GM18520 (cell line): ENCODE results near the gene RAB3GAP1.

ENCODE experiments used
- ATAC-seq: cut with Tn5 transposase; IDR thresholded peaks from one replicate; pipeline ENCODE4 v1.9.1; 2021; ENCODE audit not compliant: unreplicated experiment

Gene RAB3GAP1

DNA sequence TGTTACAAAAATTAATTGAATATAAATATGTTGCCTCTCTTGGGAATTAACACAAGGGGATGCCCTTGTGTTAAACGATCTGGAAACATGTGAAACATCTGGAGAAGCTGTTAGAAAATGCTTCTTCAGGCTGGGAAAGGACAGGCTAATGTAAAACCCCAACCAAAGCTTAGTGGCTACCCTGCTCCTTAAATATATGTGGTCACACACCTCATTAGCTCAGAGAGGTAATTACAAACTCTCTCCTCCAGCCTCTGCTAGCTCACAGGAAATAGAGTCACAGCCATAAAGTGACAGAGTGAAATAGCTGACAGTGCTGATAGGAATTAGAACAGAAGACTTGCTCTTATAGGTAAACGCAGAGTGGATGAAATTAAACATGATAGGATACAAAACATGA lies 155.9 kb downstream of the RAB3GAP1 start:
- no peak for ATAC-seq

GRCh38 chr2:135212757-135213156 lies 160.7 kb downstream of the RAB3GAP1 start:
- no peak for ATAC-seq

- ATAC-seq = no peak
These were observed 166.3 kb downstream of the RAB3GAP1 start for GRCh38 chr2:135218426-135218825.

DNA sequence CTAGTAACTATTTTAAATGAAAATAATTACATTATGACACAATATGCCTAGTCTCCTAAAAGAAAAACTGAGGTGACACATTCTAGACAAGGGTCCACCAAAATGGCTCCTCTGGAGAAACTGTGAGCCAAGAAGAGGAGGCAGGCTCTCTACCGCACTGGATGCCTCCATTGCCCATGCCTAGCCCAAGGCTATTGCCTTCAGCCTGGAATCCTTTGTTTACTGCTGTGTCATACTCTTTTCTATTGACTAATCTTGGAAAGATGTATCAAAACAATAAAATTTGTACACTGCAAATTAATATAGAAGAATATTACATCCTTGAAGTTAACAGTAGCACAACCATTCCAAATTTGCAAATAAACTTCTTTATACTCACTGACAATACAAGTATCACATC lies 167.1 kb downstream of the RAB3GAP1 start:
- ATAC-seq = no peak
